ENCODE results near the gene GABRR3.

The GABRR3 gene

DNA sequence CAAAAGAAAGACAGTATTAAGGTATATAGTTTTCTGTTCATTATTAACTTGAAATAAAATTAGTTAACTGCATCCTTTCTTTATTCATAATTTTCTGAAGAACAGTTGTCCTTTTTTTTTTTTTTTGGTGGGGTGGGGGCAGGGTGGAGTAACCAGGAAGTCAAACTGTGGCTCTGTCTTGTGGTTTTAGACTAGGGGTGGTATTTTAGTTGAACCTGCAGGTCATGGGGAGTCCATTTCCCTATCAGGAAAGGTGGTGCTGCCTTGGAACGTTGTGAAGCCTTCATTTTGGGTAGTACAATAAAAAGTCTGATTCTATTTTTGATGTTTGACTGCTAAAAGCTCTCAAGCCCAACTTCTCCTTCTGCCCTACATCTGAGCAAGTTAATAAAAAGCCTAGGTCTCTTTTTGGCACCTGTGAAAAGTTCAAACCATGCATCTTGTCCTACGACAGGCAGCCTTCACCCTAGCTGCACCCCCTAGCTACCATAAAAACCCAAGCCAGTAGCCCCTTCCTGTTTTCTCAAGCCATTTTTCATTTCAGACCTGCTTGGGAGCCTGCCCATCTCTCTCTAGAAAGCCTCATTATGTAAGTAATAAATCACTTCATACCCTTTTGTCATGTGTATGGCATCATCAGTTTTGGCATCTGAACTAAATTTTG is 31.7 kb downstream of the GABRR3 start:
- Histone ChIP-seq H3K27me3 (replicated peaks; ENCODE audit: control insufficient read depth, insufficient read depth, low read length) (no peaks in the 10 kb centered on the region), H3K9me3 (ENCODE audit: control insufficient read depth, low read length) (no peaks in the 10 kb centered on the region), H3K4me3 (ENCODE audit: low read length) (no peak overlapping the region), H3K9ac (ENCODE audit: low read length) (no peak overlapping the region), H3K4me1 (ENCODE audit: control insufficient read depth, insufficient read depth, low read length) (no peaks in the 10 kb centered on the region), H3K36me3 (ENCODE audit: control insufficient read depth, insufficient read depth, low read length, severe bottlenecking) (no peaks in the 10 kb centered on the region)
- DNase-seq (ENCODE audit: low read depth) = no peak

- no peaks in the 10 kb centered on the region for H3K36me3 ChIP-seq (ENCODE audit: control insufficient read depth, insufficient read depth, low read length, severe bottlenecking)
- no peaks in the 10 kb centered on the region for H3K27me3 ChIP-seq (replicated peaks; ENCODE audit: control insufficient read depth, insufficient read depth, low read length)
- no peak overlapping the region for H3K4me3 ChIP-seq (ENCODE audit: low read length)
- H3K9ac ChIP-seq (ENCODE audit: low read length) = no peak overlapping the region
- no peaks in the 10 kb centered on the region for H3K4me1 ChIP-seq (ENCODE audit: control insufficient read depth, insufficient read depth, low read length)
- H3K9me3 ChIP-seq (ENCODE audit: control insufficient read depth, low read length) = no peaks in the 10 kb centered on the region
- no peak for DNase-seq (ENCODE audit: low read depth)
Observed at GRCh38 chr3:98002717-98003116, 32.4 kb downstream of the GABRR3 start.

DNA sequence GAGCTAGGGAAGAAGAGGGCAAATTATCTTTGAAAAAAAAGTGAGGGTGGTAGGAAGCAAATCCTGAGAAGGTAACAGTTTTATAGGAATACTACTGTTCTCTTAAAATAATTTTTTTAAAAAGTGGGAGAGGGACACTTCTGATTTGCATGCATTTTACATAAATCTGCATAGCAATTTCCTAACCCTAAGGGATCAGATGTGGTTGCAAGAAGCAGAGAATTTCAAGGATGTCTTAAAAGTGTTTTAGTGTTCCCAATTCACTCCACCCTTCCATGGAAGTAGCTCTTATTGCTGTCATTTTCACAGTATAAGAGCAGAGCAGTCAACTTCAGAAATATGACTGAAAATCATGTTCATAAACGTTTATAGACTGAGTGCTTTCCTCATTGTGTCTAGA is 35.1 kb downstream of the GABRR3 start:
- Histone ChIP-seq H3K9ac (ENCODE audit: low read length) (no peak overlapping the region), H3K36me3 (ENCODE audit: control insufficient read depth, insufficient read depth, low read length, severe bottlenecking) (no peaks in the 10 kb centered on the region), H3K9me3 (ENCODE audit: control insufficient read depth, low read length) (no peaks in the 10 kb centered on the region), H3K4me3 (ENCODE audit: low read length) (no peak overlapping the region), H3K4me1 (ENCODE audit: control insufficient read depth, insufficient read depth, low read length) (no peaks in the 10 kb centered on the region), H3K27me3 (replicated peaks; ENCODE audit: control insufficient read depth, insufficient read depth, low read length) (no peaks in the 10 kb centered on the region)
- DNase-seq (ENCODE audit: low read depth) = no peak

DNA sequence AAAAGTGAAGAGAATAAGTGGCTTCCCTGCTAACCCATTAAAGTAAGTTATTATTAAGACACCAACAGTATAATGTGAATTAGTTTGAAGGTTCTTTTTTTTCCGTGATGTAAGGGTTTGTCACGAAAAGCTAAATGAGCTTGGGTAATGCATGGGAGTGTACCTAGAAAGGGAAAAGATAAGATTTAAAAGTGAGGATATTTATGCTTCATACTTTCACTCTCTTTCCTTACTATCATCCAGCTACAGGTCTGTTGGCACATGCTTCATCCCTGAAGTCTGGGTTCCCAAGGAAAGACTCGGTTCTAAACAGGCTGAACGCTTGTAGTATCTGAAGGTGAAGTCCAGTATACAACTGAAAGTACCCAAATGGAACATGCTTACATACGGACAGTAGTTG is 36.0 kb downstream of the GABRR3 start:
- H3K27me3 ChIP-seq (replicated peaks; ENCODE audit: control insufficient read depth, insufficient read depth, low read length) = no peaks in the 10 kb centered on the region
- no peaks in the 10 kb centered on the region for H3K9me3 ChIP-seq (ENCODE audit: control insufficient read depth, low read length)
- no peak overlapping the region for H3K9ac ChIP-seq (ENCODE audit: low read length)
- H3K4me3 ChIP-seq (ENCODE audit: low read length) = no peak overlapping the region
- DNase-seq (ENCODE audit: low read depth) = no peak
- no peaks in the 10 kb centered on the region for H3K36me3 ChIP-seq (ENCODE audit: control insufficient read depth, insufficient read depth, low read length, severe bottlenecking)
- H3K4me1 ChIP-seq (ENCODE audit: control insufficient read depth, insufficient read depth, low read length) = no peaks in the 10 kb centered on the region

GRCh38 chr3:97996988-97997387 is 38.1 kb downstream of the GABRR3 start:
- Histone ChIP-seq H3K9me3 (ENCODE audit: control insufficient read depth, low read length) (no peaks in the 10 kb centered on the region), H3K27me3 (replicated peaks; ENCODE audit: control insufficient read depth, insufficient read depth, low read length) (peaks cover 9% of the 10 kb centered on the region), H3K36me3 (ENCODE audit: control insufficient read depth, insufficient read depth, low read length, severe bottlenecking) (no peaks in the 10 kb centered on the region), H3K4me3 (ENCODE audit: low read length) (no peak overlapping the region), H3K9ac (ENCODE audit: low read length) (no peak overlapping the region), H3K4me1 (ENCODE audit: control insufficient read depth, insufficient read depth, low read length) (no peaks in the 10 kb centered on the region)
- DNase-seq (ENCODE audit: low read depth) = no peak

GRCh38 chr3:97994328-97994945 is 40.7 kb downstream of the GABRR3 start:
- no peak for DNase-seq (ENCODE audit: low read depth)
- H3K4me3 ChIP-seq (ENCODE audit: low read length) = no peak overlapping the region
- H3K4me1 ChIP-seq (ENCODE audit: control insufficient read depth, insufficient read depth, low read length) = no peaks in the 10 kb centered on the region
- H3K9me3 ChIP-seq (ENCODE audit: control insufficient read depth, low read length) = no peaks in the 10 kb centered on the region
- peaks cover 11% of the 10 kb centered on the region for H3K27me3 ChIP-seq (replicated peaks; ENCODE audit: control insufficient read depth, insufficient read depth, low read length)
- no peak overlapping the region for H3K9ac ChIP-seq (ENCODE audit: low read length)
- H3K36me3 ChIP-seq (ENCODE audit: control insufficient read depth, insufficient read depth, low read length, severe bottlenecking) = no peaks in the 10 kb centered on the region

DNA sequence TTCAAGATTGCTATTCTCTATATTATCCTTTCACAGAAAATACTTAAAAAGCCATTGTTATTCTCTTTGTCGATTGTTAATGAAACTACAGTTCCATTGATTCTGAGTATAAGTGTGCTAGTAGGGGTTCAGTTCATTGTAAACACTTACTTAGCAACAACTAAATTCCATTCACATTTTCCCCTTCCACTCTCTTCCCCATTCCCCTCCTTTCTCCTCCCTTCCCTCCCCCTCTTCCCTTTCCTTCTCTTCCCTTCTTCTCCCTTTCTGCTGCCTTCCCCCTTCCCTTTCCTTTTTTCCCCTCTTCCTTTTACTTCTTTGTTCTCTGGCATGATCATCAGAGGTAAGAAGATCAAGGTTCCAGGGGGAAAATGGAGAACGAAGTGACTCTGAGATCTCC is 41.6 kb downstream of the GABRR3 start:
- H3K9me3 ChIP-seq (ENCODE audit: control insufficient read depth, low read length) = no peaks in the 10 kb centered on the region
- H3K4me1 ChIP-seq (ENCODE audit: control insufficient read depth, insufficient read depth, low read length) = no peaks in the 10 kb centered on the region
- no peaks in the 10 kb centered on the region for H3K36me3 ChIP-seq (ENCODE audit: control insufficient read depth, insufficient read depth, low read length, severe bottlenecking)
- H3K9ac ChIP-seq (ENCODE audit: low read length) = no peak overlapping the region
- peaks cover 11% of the 10 kb centered on the region for H3K27me3 ChIP-seq (replicated peaks; ENCODE audit: control insufficient read depth, insufficient read depth, low read length)
- DNase-seq (ENCODE audit: low read depth) = no peak
- H3K4me3 ChIP-seq (ENCODE audit: low read length) = no peak overlapping the region

- DNase-seq (ENCODE audit: low read depth) = no peak
- Histone ChIP-seq H3K36me3 (ENCODE audit: control insufficient read depth, insufficient read depth, low read length, severe bottlenecking) (no peaks in the 10 kb centered on the region), H3K9ac (ENCODE audit: low read length) (no peak overlapping the region), H3K9me3 (ENCODE audit: control insufficient read depth, low read length) (no peaks in the 10 kb centered on the region), H3K4me3 (ENCODE audit: low read length) (no peak overlapping the region), H3K4me1 (ENCODE audit: control insufficient read depth, insufficient read depth, low read length) (no peaks in the 10 kb centered on the region), H3K27me3 (replicated peaks; ENCODE audit: control insufficient read depth, insufficient read depth, low read length) (peaks cover 11% of the 10 kb centered on the region)
Observed at GRCh38 chr3:97992547-97993173, 42.5 kb downstream of the GABRR3 start.

GRCh38 chr3:97991293-97991682 is 43.8 kb downstream of the GABRR3 start:
- no peak for DNase-seq (ENCODE audit: low read depth)
- no peaks in the 10 kb centered on the region for H3K9me3 ChIP-seq (ENCODE audit: control insufficient read depth, low read length)
- no peak overlapping the region for H3K4me3 ChIP-seq (ENCODE audit: low read length)
- H3K27me3 ChIP-seq (replicated peaks; ENCODE audit: control insufficient read depth, insufficient read depth, low read length) = peaks cover 11% of the 10 kb centered on the region
- no peaks in the 10 kb centered on the region for H3K4me1 ChIP-seq (ENCODE audit: control insufficient read depth, insufficient read depth, low read length)
- H3K36me3 ChIP-seq (ENCODE audit: control insufficient read depth, insufficient read depth, low read length, severe bottlenecking) = no peaks in the 10 kb centered on the region
- no peak overlapping the region for H3K9ac ChIP-seq (ENCODE audit: low read length)

GRCh38 chr3:97990624-97991292 is 44.4 kb downstream of the GABRR3 start:
- Histone ChIP-seq H3K9ac (ENCODE audit: low read length) (no peak overlapping the region), H3K9me3 (ENCODE audit: control insufficient read depth, low read length) (no peaks in the 10 kb centered on the region), H3K27me3 (replicated peaks; ENCODE audit: control insufficient read depth, insufficient read depth, low read length) (peaks cover 11% of the 10 kb centered on the region), H3K4me1 (ENCODE audit: control insufficient read depth, insufficient read depth, low read length) (no peaks in the 10 kb centered on the region), H3K4me3 (ENCODE audit: low read length) (no peak overlapping the region), H3K36me3 (ENCODE audit: control insufficient read depth, insufficient read depth, low read length, severe bottlenecking) (no peaks in the 10 kb centered on the region)
- DNase-seq (ENCODE audit: low read depth) = no peak

- H3K9me3 ChIP-seq (ENCODE audit: control insufficient read depth, low read length) = no peaks in the 10 kb centered on the region
- no peak overlapping the region for H3K9ac ChIP-seq (ENCODE audit: low read length)
- H3K4me1 ChIP-seq (ENCODE audit: control insufficient read depth, insufficient read depth, low read length) = no peaks in the 10 kb centered on the region
- H3K36me3 ChIP-seq (ENCODE audit: control insufficient read depth, insufficient read depth, low read length, severe bottlenecking) = no peaks in the 10 kb centered on the region
- peaks cover 11% of the 10 kb centered on the region for H3K27me3 ChIP-seq (replicated peaks; ENCODE audit: control insufficient read depth, insufficient read depth, low read length)
- no peak overlapping the region for H3K4me3 ChIP-seq (ENCODE audit: low read length)
- no peak for DNase-seq (ENCODE audit: low read depth)
Observed at GRCh38 chr3:97988784-97989568, 46.1 kb downstream of the GABRR3 start.

Measured in adipocyte (in vitro differentiated cells).